Colonic mucosa (tissue), 4 donors: ENCODE data around the gene MYO16. TPM values are rescaled to one million over a fixed set of nuclear protein-coding genes. Genes with fewer than 3 reads are reported as not detected.

Experiments used
- DNase-seq: peaks from one replicate; pipeline ENCODE4 v3.0.0-alpha.2; 2020
- H3K27ac ChIP-seq: fragments of 200-600 bp; one replicate; pipeline ENCODE4 v1.8.0; 2021
- H3K27me3 ChIP-seq: fragments of 200-600 bp; one replicate; pipeline ENCODE4 v1.8.0; 2021
- H3K36me3 ChIP-seq: fragments of 200-600 bp; one replicate; pipeline ENCODE4 v1.8.0; 2021
- H3K4me1 ChIP-seq: fragments of 200-600 bp; one replicate; pipeline ENCODE4 v1.8.0; 2021; ENCODE audit warnings: mild to moderate bottlenecking
- H3K4me3 ChIP-seq: fragments of 200-600 bp; one replicate; pipeline ENCODE4 v1.8.0; 2021
- H3K9ac ChIP-seq, 2 donors: one replicate each; pipeline ENCODE4 v1.7.0; 2013; ENCODE audit warnings: control low read depth in 2 of 2, low read depth in 2 of 2, low read length in 2 of 2
- H3K9me3 ChIP-seq: fragments of 200-600 bp; one replicate; pipeline ENCODE4 v1.8.0; 2021
- intact Hi-C: fragments of 100-400 bp; cut with DNase I; formaldehyde crosslinking; loops from one replicate; pipeline ENCODE4 v1.14.1; 2022
- total RNA-seq, 2 donors: library from RNA; stranded (reverse); fragmentation: NEBNext Ultra II Directional in 1 of 2; extraction: Animal tissue kit (Norgen Biotek cat#: 25700) in 1 of 2; gene quantifications; one replicate each; pipeline ENCODE4 v1.2.1, GENCODE V29; 2021
- TF ChIP-seq, protein P1 (sequence below): fragments of 200-600 bp; IDR thresholded peaks from one replicate; pipeline ENCODE4 v1.8.0; 2022; ENCODE audit warnings: antibody characterized with exemption, mild to moderate bottlenecking
- donor health status: healthy.
- donor health status: DM: no; HTN: no; CAD: no.
- donor health status: DM: no; HTN: no; CAD: no.

MYO16 gene
- total RNA-seq, 2 donors from 2014 or later: 0.05 TPM; not detected in 1

DNA sequence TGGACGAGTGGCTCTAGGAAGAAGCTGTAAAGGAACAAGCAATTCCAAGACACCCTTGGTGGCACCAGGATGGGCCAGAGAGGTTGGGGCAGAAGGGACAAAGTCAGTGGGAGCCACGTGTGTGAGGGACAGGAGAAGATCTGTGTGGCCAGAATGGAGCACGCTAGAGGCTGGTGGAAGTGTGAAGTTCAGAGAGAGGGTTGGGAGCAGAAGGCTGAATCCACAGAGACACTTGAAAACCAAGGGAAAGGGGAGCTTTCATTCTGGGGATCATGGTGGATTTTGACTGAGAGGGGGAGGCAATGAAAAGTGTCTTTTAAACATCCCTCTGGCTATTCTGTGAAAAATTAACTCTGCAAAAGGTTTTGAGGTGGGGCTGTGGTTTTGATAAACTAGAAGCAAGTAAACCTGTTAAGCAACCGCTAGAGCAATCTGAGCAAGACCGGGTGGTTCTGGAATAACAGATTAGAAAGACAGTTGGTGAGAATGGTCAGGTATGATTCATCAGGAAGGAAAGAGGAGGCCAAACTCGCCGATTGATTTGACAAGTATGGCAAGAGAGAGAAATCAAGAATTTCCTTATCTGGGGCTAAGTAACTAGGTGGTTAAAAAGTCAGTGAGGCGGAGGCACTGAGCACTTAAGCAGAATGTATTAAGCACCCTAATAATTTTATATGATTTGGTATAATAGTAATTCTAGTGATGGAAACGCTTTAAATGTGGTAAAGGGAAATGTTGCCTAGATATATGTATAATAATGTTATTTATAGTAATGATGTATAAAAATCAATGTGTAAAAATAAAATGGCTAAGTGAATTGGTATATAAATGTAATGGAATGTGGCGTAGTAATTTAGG, 140.0 kb downstream of the MYO16 start:
- intact Hi-C loops: no loop called here
- H3K9me3 ChIP-seq: no peaks in the 10 kb centered on the region
- no peak overlapping the region for H3K4me3 ChIP-seq
- H3K27me3 ChIP-seq: no peaks in the 10 kb centered on the region
- DNase-seq: no peak
- TF ChIP-seq, protein P1, sequence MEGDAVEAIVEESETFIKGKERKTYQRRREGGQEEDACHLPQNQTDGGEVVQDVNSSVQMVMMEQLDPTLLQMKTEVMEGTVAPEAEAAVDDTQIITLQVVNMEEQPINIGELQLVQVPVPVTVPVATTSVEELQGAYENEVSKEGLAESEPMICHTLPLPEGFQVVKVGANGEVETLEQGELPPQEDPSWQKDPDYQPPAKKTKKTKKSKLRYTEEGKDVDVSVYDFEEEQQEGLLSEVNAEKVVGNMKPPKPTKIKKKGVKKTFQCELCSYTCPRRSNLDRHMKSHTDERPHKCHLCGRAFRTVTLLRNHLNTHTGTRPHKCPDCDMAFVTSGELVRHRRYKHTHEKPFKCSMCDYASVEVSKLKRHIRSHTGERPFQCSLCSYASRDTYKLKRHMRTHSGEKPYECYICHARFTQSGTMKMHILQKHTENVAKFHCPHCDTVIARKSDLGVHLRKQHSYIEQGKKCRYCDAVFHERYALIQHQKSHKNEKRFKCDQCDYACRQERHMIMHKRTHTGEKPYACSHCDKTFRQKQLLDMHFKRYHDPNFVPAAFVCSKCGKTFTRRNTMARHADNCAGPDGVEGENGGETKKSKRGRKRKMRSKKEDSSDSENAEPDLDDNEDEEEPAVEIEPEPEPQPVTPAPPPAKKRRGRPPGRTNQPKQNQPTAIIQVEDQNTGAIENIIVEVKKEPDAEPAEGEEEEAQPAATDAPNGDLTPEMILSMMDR: no peak
- no peaks in the 10 kb centered on the region for H3K36me3 ChIP-seq
- no peak overlapping the region for H3K9ac ChIP-seq
- no peak overlapping the region for H3K27ac ChIP-seq
- H3K4me1 ChIP-seq: no peaks in the 10 kb centered on the region

DNA sequence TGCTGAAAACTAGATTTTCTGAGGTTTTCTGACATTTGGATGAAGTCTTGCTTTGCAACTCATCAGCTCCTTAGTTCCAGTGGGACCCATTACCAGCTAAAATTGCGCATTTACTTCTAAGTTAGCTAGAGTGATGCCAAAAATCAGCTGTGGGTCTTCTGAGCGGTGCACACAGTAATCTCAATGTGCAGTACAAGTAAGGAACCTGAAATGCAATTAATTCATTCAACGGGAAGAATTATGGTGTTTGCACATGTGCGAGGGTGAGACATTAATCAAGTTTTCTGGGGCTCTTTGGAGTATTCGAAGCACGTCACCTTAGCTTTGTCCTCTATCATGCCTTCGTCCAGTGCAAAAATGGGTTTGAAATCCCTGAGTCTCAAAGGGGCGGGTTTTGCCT, 146.2 kb downstream of the MYO16 start:
- TF ChIP-seq, protein P1: no peak
- no peaks in the 10 kb centered on the region for H3K27me3 ChIP-seq
- intact Hi-C loops: no loop called here
- H3K27ac ChIP-seq: no peak overlapping the region
- no peak overlapping the region for H3K9ac ChIP-seq
- H3K4me1 ChIP-seq: no peaks in the 10 kb centered on the region
- no peaks in the 10 kb centered on the region for H3K9me3 ChIP-seq
- H3K4me3 ChIP-seq: no peak overlapping the region
- H3K36me3 ChIP-seq: no peaks in the 10 kb centered on the region
- DNase-seq: no peak

DNA sequence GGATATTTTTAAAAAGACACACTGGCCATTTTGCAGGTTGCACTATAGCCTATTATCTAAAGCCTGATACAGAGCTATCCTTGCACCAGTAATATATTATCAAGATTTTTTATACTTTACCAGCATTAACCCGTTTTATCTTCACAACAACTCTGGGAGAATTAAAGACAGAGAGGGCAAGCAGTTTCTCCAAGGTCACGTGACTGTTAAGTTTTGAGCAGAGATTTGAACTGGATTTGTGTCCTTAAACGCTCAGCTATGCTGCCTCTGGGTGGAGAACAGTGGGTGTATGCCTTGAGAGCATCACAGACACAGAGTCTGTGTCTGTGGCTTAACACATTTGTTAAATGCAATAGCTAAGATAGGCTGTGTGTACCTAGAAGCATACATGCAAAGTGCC, 147.2 kb downstream of the MYO16 start:
- DNase-seq: no peak
- TF ChIP-seq, protein P1: no peak
- Histone ChIP-seq H3K27ac (no peak overlapping the region), H3K36me3 (no peaks in the 10 kb centered on the region), H3K9ac (no peak overlapping the region), H3K9me3 (no peaks in the 10 kb centered on the region), H3K27me3 (no peaks in the 10 kb centered on the region), H3K4me1 (no peaks in the 10 kb centered on the region), H3K4me3 (no peak overlapping the region)
- intact Hi-C loops: no loop called here

DNA sequence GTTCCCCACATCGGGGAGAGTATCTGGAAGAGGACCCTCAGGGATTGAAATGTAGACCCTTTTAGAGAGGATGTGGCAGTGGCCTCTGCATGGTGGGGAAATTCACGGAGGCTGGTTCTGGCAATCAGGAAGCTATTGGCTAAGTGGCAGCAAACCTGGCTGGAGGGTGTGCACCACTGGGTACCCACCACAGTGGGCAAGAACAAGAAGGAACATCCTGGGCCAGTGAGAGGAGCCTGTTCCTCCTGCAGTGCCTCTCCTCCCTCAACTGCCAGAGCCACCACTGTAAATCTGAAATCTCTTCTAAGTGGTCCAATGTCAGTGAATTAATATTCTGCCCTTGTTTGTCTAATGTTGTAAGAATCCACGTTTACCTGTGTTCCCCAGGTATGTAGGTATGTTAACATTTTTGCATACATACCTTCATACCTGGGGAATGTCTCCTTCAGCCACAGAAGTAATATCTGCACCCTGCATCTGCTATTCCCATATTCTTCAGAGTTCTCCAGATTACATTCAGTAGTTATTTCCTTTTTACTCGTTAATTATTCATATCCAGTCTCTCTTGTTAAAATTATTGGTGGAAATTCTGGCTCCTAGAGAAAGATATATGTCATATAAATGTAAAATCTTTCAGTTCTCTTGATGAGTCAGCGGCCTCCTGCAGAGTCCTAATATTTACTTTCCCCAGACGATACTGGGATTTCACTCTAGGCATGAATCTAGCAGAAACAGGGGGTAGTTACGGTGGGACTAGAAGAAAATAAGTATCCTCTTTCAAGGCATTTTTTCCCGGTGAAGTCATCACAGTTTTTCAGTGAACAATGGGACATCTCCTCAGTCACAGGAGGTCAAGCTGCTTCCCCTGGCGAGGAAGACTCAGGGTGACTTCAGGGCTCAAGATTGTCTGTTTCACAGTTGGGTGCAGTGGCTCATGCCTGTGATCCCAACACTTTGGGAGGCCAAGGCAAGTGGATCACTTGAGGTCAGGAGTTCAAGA, 148.3 kb downstream of the MYO16 start:
- intact Hi-C loops: no loop called here
- TF ChIP-seq, protein P1: no peak
- Histone ChIP-seq H3K27me3 (no peaks in the 10 kb centered on the region), H3K27ac (no peak overlapping the region), H3K4me1 (no peaks in the 10 kb centered on the region), H3K9ac (no peak overlapping the region), H3K9me3 (no peaks in the 10 kb centered on the region), H3K4me3 (no peak overlapping the region), H3K36me3 (no peaks in the 10 kb centered on the region)
- DNase-seq: no peak

DNA sequence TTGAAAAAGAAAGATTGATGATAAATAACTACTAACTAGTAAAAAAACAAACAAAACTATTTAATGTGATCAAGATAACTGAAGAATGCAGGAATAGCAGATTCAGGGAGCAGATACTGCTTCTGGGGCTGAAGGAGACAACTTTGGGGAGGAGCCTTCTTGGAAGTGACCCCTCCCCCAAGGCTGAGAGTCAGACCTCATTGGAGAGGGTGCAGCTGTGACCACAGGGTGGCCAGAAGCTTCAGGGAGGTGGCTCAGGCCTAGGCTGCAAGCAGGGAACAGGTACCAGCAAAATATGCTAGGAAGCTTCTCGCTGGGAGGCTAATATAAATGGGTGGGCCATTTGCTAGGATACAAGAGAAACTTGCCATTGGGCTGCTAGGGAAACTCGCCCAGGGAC, 149.9 kb downstream of the MYO16 start:
- no peak overlapping the region for H3K9ac ChIP-seq
- no peak overlapping the region for H3K27ac ChIP-seq
- TF ChIP-seq, protein P1: no peak
- no peaks in the 10 kb centered on the region for H3K36me3 ChIP-seq
- no peaks in the 10 kb centered on the region for H3K9me3 ChIP-seq
- intact Hi-C loops: no loop called here
- no peak overlapping the region for H3K4me3 ChIP-seq
- no peaks in the 10 kb centered on the region for H3K4me1 ChIP-seq
- no peaks in the 10 kb centered on the region for H3K27me3 ChIP-seq
- no peak for DNase-seq
